ENCODE results near the gene CORO1C. TPM values are rescaled to one million over a fixed set of nuclear protein-coding genes. Genes with fewer than 3 reads are reported as not detected.
A peak's percentile ranks its signal among the peaks of the same experiment; 100 is the strongest.

CORO1C gene
- total RNA-seq, 2 donors from 2014 or later: 13.3 to 61.1 TPM

DNA sequence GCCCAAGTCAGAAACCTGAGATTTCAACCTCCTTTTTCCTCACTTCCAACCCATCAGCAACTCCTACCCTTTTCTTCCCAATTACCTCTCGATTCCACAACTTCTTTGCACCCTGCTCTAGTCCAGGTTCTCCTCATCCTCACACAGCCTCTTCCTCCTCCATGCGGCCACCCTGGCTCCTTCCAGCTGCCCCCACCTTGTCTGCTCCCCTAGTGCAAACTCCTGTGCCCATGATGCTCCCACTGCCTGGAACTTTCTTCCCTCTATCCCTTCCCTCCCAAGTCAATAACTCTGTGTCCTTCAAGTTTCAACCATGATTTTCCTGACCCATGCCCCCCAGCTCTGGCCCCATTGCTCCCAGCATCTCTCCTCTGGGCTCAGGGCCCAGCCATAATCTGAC, 115.0 kb downstream of the CORO1C start:
- Mint-ChIP-seq H3K4me1 (peaks cover 48% of the 10 kb centered on the region), H3K27me3 (no peaks in the 10 kb centered on the region), H3K36me3 (ENCODE audit: low read depth) (peaks cover 9% of the 10 kb centered on the region), H3K4me3 (no peak overlapping the region), H3K27ac (peak overlapping the region; percentile 96)
- peaks cover 3% of the 10 kb centered on the region for H3K9me3 ChIP-seq (ENCODE audit: control insufficient read depth, low read length, poor library complexity, severe bottlenecking)
- ATAC-seq (no peak), DNase-seq (no peak)

- Mint-ChIP-seq H3K27ac (peak overlapping the region; percentile 96), H3K4me3 (no peak overlapping the region), H3K36me3 (ENCODE audit: low read depth) (peaks cover 7% of the 10 kb centered on the region), H3K4me1 (peaks cover 45% of the 10 kb centered on the region), H3K27me3 (no peaks in the 10 kb centered on the region)
- no peak for DNase-seq
- no peak for ATAC-seq
- H3K9me3 ChIP-seq (ENCODE audit: control insufficient read depth, low read length, poor library complexity, severe bottlenecking): peaks cover 3% of the 10 kb centered on the region
Observed at GRCh38 chr12:108615918-108616317, 115.4 kb downstream of the CORO1C start.

GRCh38 chr12:108614639-108615038, 116.7 kb downstream of the CORO1C start:
- Mint-ChIP-seq H3K36me3 (ENCODE audit: low read depth) (peaks cover 7% of the 10 kb centered on the region), H3K4me3 (peak overlapping the region; percentile 50), H3K27me3 (no peaks in the 10 kb centered on the region), H3K27ac (peak overlapping the region; percentile 94), H3K4me1 (peaks cover 39% of the 10 kb centered on the region)
- ATAC-seq (no peak), DNase-seq (no peak)
- peaks cover 3% of the 10 kb centered on the region for H3K9me3 ChIP-seq (ENCODE audit: control insufficient read depth, low read length, poor library complexity, severe bottlenecking)

GRCh38 chr12:108614041-108614440, 117.3 kb downstream of the CORO1C start:
- no peak for ATAC-seq
- peaks cover 3% of the 10 kb centered on the region for H3K9me3 ChIP-seq (ENCODE audit: control insufficient read depth, low read length, poor library complexity, severe bottlenecking)
- H3K27me3 Mint-ChIP-seq: no peaks in the 10 kb centered on the region
- H3K4me1 Mint-ChIP-seq: peaks cover 35% of the 10 kb centered on the region
- H3K36me3 Mint-ChIP-seq (ENCODE audit: low read depth): peaks cover 7% of the 10 kb centered on the region
- H3K4me3 Mint-ChIP-seq: no peak overlapping the region
- peak overlapping the region; percentile 94 for H3K27ac Mint-ChIP-seq
- DNase-seq: no peak

DNA sequence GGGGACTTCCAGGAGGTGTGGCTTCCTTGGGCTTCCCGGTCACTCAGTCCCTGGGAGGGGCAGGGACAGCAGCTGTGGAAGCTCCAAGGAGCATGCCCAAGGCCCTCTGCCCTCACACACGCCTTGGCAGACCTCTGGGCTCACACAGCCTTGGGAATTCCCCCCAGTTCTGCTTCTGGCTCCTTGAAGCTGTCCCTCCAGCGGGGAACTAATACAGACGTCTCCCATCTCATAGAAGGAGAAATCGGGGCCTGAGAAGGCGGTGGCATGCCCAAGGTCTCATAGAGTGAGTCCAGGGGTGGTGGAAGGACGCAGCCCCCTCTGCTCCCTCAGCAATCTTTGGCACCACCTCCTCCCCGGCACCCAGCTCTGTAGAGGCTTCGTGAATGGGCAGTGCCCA, 117.8 kb downstream of the CORO1C start:
- DNase-seq (no peak), ATAC-seq (no peak)
- peaks cover 3% of the 10 kb centered on the region for H3K9me3 ChIP-seq (ENCODE audit: control insufficient read depth, low read length, poor library complexity, severe bottlenecking)
- Mint-ChIP-seq H3K27me3 (no peaks in the 10 kb centered on the region), H3K27ac (peak overlapping the region; percentile 94), H3K36me3 (ENCODE audit: low read depth) (peaks cover 7% of the 10 kb centered on the region), H3K4me1 (peaks cover 32% of the 10 kb centered on the region), H3K4me3 (no peak overlapping the region)

DNA sequence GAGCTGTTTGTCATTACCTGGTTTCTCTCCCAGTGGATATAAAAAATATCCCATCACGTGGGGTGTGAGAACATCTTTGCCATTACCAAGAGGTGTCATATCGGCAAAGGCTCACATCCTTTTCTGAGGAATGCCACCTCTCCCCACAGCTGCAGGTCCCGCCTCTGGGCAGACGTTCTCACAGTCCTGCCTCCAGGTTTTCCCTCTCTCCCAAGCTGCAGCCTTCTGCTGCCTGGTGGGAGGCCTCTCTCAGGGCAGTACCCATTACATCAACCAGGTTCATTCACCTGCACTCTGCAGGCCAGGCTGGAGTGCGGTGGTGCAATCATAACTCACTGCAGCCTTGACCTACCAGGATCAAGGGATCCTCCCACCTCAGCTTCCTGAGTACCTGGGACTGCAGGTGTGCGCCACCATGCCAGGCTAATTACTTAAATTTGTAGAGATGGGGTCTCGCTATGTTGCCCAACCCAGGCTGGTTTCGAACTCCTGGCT, 118.5 kb downstream of the CORO1C start:
- DNase-seq (no peak), ATAC-seq (no peak)
- H3K27ac Mint-ChIP-seq: peak overlapping the region; percentile 94
- peaks cover 27% of the 10 kb centered on the region for H3K4me1 Mint-ChIP-seq
- peaks cover 7% of the 10 kb centered on the region for H3K36me3 Mint-ChIP-seq (ENCODE audit: low read depth)
- H3K27me3 Mint-ChIP-seq: no peaks in the 10 kb centered on the region
- H3K9me3 ChIP-seq (ENCODE audit: control insufficient read depth, low read length, poor library complexity, severe bottlenecking): peaks cover 3% of the 10 kb centered on the region
- H3K4me3 Mint-ChIP-seq: no peak overlapping the region

DNA sequence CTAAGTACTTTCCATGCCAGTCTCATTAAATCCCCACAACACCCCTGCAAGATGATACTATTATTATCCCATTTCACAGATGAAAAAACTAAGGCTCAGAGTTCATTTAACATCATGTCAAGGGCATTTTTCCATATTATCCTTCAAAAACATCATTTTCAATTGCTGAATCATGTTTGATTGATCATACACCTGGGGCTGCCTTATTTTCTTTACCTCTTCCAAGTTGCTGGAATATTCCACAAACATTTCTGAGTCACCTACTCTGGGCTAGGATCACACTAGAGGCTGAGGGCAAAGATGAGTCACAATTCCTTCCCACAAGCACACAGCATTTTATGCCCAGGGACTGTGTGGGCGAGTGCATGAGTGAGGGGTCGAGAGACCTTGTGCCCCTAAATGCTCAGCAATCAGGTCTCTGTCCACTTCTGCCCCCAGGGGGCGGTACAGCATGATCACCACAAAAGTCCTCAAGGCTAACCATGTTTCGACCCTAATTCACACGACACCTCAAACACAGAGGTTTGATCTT, 119.4 kb downstream of the CORO1C start:
- H3K27ac Mint-ChIP-seq: no peak overlapping the region

DNA sequence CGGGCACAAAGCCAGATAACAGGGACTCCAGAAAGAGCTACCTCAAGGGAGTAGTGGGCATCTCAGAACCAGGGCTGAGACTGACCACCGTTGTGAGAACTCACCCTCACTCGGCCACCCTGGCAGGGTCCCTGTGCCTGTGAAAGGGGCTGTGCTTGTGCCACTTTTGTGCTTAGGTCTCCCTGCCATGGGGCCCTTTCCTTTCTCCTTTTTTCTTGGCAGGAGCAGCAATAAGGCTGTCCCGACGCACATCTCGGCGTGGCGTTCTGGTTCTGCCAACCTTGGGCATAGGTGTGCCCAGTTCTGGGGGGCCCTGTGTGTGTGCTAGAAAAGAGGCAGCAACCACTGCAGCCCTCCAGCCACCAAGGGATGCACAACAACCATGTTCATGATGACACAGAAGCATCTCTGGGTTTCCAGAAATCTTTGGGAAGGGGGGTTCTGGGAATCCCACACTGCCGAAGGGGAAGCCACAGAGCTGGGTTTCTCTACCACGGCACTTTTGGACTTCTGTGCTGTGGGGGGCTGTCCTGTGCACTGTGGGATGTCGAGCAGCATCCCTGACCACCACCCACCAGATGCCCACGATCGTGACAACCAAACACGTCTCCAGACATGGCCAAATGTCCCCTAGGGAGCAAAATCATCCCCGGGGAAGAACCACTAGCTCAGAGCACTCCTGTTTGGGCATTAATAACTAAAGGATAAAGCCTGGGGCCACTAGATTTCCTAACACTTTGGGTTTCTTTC, 120.3 kb downstream of the CORO1C start:
- Mint-ChIP-seq H3K36me3 (ENCODE audit: low read depth) (no peaks in the 10 kb centered on the region), H3K27me3 (no peaks in the 10 kb centered on the region), H3K4me3 (no peak overlapping the region), H3K27ac (no peak overlapping the region), H3K4me1 (peaks cover 19% of the 10 kb centered on the region)
- DNase-seq (no peak), ATAC-seq (no peak)
- peaks cover 2% of the 10 kb centered on the region for H3K9me3 ChIP-seq (ENCODE audit: control insufficient read depth, low read length, poor library complexity, severe bottlenecking)

More for the DNA sequence above, 119.4 kb downstream of the CORO1C start:
- Mint-ChIP-seq H3K36me3 (ENCODE audit: low read depth) (peaks cover 3% of the 10 kb centered on the region), H3K4me3 (no peak overlapping the region), H3K27me3 (no peaks in the 10 kb centered on the region), H3K4me1 (peaks cover 24% of the 10 kb centered on the region)
- ATAC-seq (peak; percentile 37), DNase-seq (peak; percentile 28 to 38 (median 34))
- peaks cover 3% of the 10 kb centered on the region for H3K9me3 ChIP-seq (ENCODE audit: control insufficient read depth, low read length, poor library complexity, severe bottlenecking)

GRCh38 chr12:108610336-108610815, 120.9 kb downstream of the CORO1C start:
- ATAC-seq (no peak), DNase-seq (no peak)
- no peak overlapping the region for H3K4me3 Mint-ChIP-seq
- H3K9me3 ChIP-seq (ENCODE audit: control insufficient read depth, low read length, poor library complexity, severe bottlenecking): no peaks in the 10 kb centered on the region
- H3K27ac Mint-ChIP-seq: no peak overlapping the region
- peaks cover 20% of the 10 kb centered on the region for H3K4me1 Mint-ChIP-seq
- H3K27me3 Mint-ChIP-seq: no peaks in the 10 kb centered on the region
- no peaks in the 10 kb centered on the region for H3K36me3 Mint-ChIP-seq (ENCODE audit: low read depth)

- H3K4me3 Mint-ChIP-seq: no peak overlapping the region
- ATAC-seq (no peak), DNase-seq (no peak)
- H3K27ac Mint-ChIP-seq: no peak overlapping the region
- H3K27me3 Mint-ChIP-seq: no peaks in the 10 kb centered on the region
- peaks cover 18% of the 10 kb centered on the region for H3K4me1 Mint-ChIP-seq
- H3K9me3 ChIP-seq (ENCODE audit: control insufficient read depth, low read length, poor library complexity, severe bottlenecking): no peaks in the 10 kb centered on the region
- no peaks in the 10 kb centered on the region for H3K36me3 Mint-ChIP-seq (ENCODE audit: low read depth)
Observed at GRCh38 chr12:108609537-108610335, 121.6 kb downstream of the CORO1C start.

GRCh38 chr12:108608616-108609015, 122.7 kb downstream of the CORO1C start:
- DNase-seq: no peak
- no peaks in the 10 kb centered on the region for H3K9me3 ChIP-seq (ENCODE audit: control insufficient read depth, low read length, poor library complexity, severe bottlenecking)
- Mint-ChIP-seq H3K4me1 (peaks cover 13% of the 10 kb centered on the region), H3K36me3 (ENCODE audit: low read depth) (no peaks in the 10 kb centered on the region), H3K27me3 (no peaks in the 10 kb centered on the region), H3K4me3 (no peak overlapping the region), H3K27ac (no peak overlapping the region)
- no peak for ATAC-seq

DNA sequence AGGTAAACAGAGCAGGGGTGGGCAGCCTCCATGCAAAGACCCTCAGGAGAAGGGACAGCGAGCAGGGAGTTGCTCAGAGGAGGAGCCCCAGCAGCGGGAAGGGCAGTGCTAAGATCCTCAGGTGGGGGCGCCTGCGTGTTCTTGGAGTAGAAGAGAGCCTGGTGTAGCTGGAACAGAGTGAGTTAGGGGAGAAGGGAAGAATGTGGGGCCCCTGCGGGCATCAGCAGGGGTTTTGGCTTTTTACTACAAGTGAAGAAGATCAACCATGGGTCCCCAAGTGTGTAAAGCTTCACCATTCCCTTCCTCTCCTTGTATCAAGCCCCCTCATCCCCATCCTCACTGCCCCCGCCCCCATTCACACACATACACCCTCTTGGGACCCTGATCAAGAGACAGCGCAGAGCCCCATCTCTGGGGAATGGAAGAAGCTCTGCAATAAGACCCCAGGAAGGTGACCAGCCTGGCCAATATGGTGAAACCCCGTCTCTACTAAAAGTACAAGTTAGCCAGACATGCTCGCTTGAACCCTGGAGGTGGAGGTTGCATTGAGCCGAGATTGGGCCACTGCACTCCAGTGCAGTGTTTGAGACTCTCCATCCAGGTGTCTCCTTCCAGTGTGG, 123.2 kb downstream of the CORO1C start:
- no peak overlapping the region for H3K27ac Mint-ChIP-seq
- H3K4me1 Mint-ChIP-seq: peaks cover 13% of the 10 kb centered on the region
- ATAC-seq (no peak), DNase-seq (no peak)
- H3K9me3 ChIP-seq (ENCODE audit: control insufficient read depth, low read length, poor library complexity, severe bottlenecking): no peaks in the 10 kb centered on the region
- H3K4me3 Mint-ChIP-seq: no peak overlapping the region
- no peaks in the 10 kb centered on the region for H3K27me3 Mint-ChIP-seq
- H3K36me3 Mint-ChIP-seq (ENCODE audit: low read depth): no peaks in the 10 kb centered on the region

DNA sequence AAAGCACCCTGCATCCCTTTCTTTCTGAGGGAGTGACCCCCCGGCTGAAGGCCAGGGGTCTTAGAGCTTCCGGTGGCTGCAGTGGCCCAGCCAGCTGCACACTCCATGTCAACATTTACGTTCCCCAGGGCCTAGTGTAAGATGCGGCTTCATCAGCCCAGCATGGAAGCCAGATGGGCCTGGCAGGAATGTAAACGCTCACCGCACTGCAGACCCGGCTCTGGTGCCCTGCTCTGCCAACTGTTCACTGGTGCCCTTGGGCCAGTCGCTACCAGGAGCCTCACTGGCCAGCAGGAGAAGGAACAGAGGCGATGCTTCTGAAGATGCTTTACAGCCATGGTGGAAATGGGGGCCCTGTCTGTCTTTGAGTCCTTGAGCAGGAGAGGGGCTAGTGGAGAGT, 124.8 kb downstream of the CORO1C start:
- no peaks in the 10 kb centered on the region for H3K9me3 ChIP-seq (ENCODE audit: control insufficient read depth, low read length, poor library complexity, severe bottlenecking)
- H3K27ac Mint-ChIP-seq: no peak overlapping the region
- no peak overlapping the region for H3K4me3 Mint-ChIP-seq
- H3K4me1 Mint-ChIP-seq: peaks cover 7% of the 10 kb centered on the region
- no peaks in the 10 kb centered on the region for H3K36me3 Mint-ChIP-seq (ENCODE audit: low read depth)
- H3K27me3 Mint-ChIP-seq: no peaks in the 10 kb centered on the region
- ATAC-seq: no peak
- DNase-seq: no peak

All from T-helper 17 cell (primary cell).